GM18520 (cell line): ENCODE measurements around the gene IL17RA.

Experiments used
- ATAC-seq: cut with Tn5 transposase; IDR thresholded peaks from one replicate; pipeline ENCODE4 v1.9.1; 2021; ENCODE audit not compliant: unreplicated experiment

Gene IL17RA

GRCh38 chr22:17152340-17152739, 67.5 kb downstream of the IL17RA start:
- no peak for ATAC-seq

DNA sequence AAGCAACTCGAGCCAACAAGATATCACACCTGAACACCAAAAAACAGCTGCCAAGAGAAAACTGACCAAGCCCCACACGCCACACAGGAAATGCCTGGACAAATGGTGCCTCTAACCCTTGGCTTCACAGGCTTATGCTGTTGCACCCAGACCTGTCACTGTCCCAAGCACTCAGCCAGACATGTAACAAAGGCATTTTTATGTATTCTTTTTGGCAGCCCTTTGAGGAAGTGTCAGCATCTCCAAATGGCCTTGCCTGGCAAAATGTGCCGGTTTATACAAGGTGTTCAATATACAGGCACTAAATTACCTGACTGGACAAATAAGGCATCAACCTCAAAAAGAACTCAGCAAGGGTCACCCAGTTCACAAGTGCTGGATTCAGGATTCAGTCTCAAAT, 68.2 kb downstream of the IL17RA start:
- no peak for ATAC-seq

GRCh38 chr22:17155941-17156340, 71.1 kb downstream of the IL17RA start:
- ATAC-seq, result no peak

- ATAC-seq, result no peak
Measured at GRCh38 chr22:17157714-17158113, 72.9 kb downstream of the IL17RA start.

DNA sequence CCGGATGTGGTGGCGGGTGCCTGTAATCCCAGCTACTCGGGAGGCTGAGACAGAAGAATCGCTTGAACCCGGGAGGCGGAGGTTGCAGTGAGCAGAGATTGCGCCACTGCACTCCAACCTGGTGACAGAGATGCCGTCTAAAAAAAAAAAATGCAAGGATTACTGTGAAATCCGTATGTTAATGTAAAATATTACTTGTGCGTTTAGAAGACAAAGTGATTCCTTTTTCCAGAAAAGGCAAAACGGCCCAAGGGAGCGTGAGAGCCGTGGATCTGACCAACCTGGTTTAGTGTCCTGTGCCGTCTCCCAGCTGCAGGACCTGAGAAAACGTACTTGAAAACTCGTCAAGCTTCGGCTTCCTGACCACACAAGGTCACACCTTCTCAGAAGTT, 73.4 kb downstream of the IL17RA start:
- ATAC-seq, result no peak

GRCh38 chr22:17158568-17159503, 74.0 kb downstream of the IL17RA start, which contains the start of gene HDHD5:
TSS of gene HDHD5 (minus strand) at chr22:17159277. CDS start at chr22:17159251, 26 bp downstream.
- ATAC-seq, result peak; percentile 67

DNA sequence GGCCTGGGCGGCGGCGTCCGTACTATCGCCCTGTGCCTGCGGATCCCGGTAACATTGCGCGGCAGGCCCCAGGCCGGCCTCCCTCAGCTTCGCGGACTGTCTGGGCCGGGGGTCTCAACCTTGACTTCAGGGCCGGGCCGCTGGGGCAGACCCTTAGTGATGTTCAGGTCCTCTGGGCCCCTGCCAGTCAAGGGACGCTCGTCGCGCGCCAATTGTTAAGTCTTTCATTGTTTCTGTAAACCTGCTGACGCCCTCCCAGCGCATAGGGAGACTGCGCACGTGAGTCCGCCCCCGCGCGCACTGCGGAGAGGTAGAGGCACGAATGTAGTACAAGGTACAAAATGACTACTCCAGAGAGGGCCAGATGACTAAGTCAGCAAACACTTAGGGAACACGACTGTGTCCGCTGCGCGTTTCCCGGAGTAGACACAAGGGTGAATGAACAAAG, 74.7 kb downstream of the IL17RA start:
- ATAC-seq, result peak; percentile 5

- no peak for ATAC-seq
Measured at GRCh38 chr22:17161991-17162390, 77.2 kb downstream of the IL17RA start.

DNA sequence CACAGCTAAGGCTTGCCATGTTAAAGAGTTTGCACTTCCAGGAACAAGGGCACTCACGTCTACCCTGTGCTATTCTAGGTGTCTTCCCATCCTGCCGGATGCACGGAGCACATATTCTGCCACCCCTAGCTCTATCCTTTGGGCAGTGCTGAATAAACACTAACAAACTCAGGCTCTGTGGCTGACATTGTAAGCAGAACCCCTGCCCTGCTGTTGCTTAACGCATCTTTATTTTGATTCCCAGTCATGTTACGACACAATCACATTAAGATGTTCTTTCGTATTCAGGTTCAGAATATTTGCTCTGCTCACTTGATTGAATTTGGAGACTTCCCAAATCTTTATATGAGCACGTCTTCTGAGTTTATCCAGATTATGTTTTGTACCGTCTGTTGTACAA, 77.9 kb downstream of the IL17RA start:
- ATAC-seq, result no peak

GRCh38 chr22:17164392-17165024, 79.7 kb downstream of the IL17RA start:
- ATAC-seq, result no peak
